K562 (cell line): Measurements from ENCODE around the gene STK32C. TPM values are rescaled to one million over a fixed set of nuclear protein-coding genes. Genes with fewer than 3 reads are reported as not detected.

Source experiments
- PHB2 ChIP-seq: fragments of 450-650 bp; IDR thresholded peaks from 2 replicates; pipeline ENCODE4 v1.6.1; 2017; ENCODE audit warnings: low read depth
- PHF21A ChIP-seq: fragments of 450-650 bp; IDR thresholded peaks from 2 replicates; pipeline ENCODE4 v1.6.1; 2017; ENCODE audit warnings: low read depth, borderline replicate concordance
- SMAD3 ChIP-seq: fragments of 450-650 bp; formaldehyde crosslinking; conservative IDR thresholded peaks from 2 replicates; pipeline ENCODE4 v1.4.0; 2020; ENCODE audit warnings: mild to moderate bottlenecking
- TFE3 ChIP-seq: fragments of 450-650 bp; formaldehyde crosslinking; IDR thresholded peaks from 2 replicates; pipeline ENCODE4 v1.4.0; 2020; ENCODE audit warnings: mild to moderate bottlenecking, mixed read lengths
- ZBTB7A ChIP-seq: IDR thresholded peaks from 2 replicates; pipeline ENCODE4 v1.6.1; 2011; ENCODE audit warnings: low read depth, mild to moderate bottlenecking, low read length, moderate library complexity, borderline replicate concordance; ENCODE audit not compliant: control insufficient read depth
- ZFP91 ChIP-seq: sonication (generic); formaldehyde crosslinking; IDR thresholded peaks from 2 replicates; pipeline ENCODE4 v1.8.0; 2022; ENCODE audit warnings: mild to moderate bottlenecking, missing genetic modification reagents
- ZNF347 ChIP-seq: fragments of 450-650 bp; formaldehyde crosslinking; IDR thresholded peaks from 2 replicates; pipeline ENCODE4 v1.4.0; 2020; ENCODE audit warnings: low read depth, mild to moderate bottlenecking, moderate library complexity
- ZNF551 ChIP-seq: fragments of 250-450 bp; sonication (Bioruptor Pico); IDR thresholded peaks from 2 replicates; pipeline ENCODE4 v1.5.0; 2021; ENCODE audit warnings: mild to moderate bottlenecking, moderate library complexity
- polyA plus RNA-seq, 8 experiments: library from polyadenylated mRNA; depleted of rRNA in 4 of 8; stranded (reverse) in 5 of 8; unstranded in 3 of 8; fragments of >200 nt; fragmentation: Nextera tagmentation in 2 of 8; fragmentation: Illumina TruSeq in 1 of 8; extraction: Ambion mirVana in 2 of 8; extraction: Trizol in 1 of 8; gene quantifications; 2 replicates each; pipeline versions ENCODE4 v1.2.1 to v1.2.3, GENCODE V29; 2011 to 2014; ENCODE audit warnings: inconsistent platforms in 1 of 8, missing spikeins in 1 of 8
- total RNA-seq, 7 experiments: library from RNA; depleted of rRNA in 6 of 7; stranded (reverse); fragments of >200 nt in 6 of 7; fragmentation: Illumina TruSeq in 2 of 7; extraction: Trizol in 2 of 7; gene quantifications; 2 replicates each; pipeline versions ENCODE4 v1.2.1 to v1.2.3, GENCODE V29; 2011 to 2021; ENCODE audit warnings: low replicate concordance in 1 of 7
- TF ChIP-seq, protein P1 (sequence below): fragments of 450-650 bp; IDR thresholded peaks from 2 replicates; pipeline ENCODE4 v1.6.1; 2016; ENCODE audit warnings: mild to moderate bottlenecking, moderate library complexity
- TF ChIP-seq, protein P2 (sequence below), 2 experiments: fragments of 450-650 bp; IDR thresholded peaks; 2 replicates each; pipeline ENCODE4 v1.6.1; 2016

The STK32C gene
- total and polyA plus RNA-seq, 9 of the 15 experiments (the other 6 are each of a cell fraction or from before 2014, with no cell fraction given) = 1.5 to 20.9 (median 6.5) TPM

GRCh38 chr10:132331601-132332432 lies 24.1 kb upstream of the STK32C start, which contains the start of gene LRRC27 (continued):
- TF ChIP-seq, protein P1, sequence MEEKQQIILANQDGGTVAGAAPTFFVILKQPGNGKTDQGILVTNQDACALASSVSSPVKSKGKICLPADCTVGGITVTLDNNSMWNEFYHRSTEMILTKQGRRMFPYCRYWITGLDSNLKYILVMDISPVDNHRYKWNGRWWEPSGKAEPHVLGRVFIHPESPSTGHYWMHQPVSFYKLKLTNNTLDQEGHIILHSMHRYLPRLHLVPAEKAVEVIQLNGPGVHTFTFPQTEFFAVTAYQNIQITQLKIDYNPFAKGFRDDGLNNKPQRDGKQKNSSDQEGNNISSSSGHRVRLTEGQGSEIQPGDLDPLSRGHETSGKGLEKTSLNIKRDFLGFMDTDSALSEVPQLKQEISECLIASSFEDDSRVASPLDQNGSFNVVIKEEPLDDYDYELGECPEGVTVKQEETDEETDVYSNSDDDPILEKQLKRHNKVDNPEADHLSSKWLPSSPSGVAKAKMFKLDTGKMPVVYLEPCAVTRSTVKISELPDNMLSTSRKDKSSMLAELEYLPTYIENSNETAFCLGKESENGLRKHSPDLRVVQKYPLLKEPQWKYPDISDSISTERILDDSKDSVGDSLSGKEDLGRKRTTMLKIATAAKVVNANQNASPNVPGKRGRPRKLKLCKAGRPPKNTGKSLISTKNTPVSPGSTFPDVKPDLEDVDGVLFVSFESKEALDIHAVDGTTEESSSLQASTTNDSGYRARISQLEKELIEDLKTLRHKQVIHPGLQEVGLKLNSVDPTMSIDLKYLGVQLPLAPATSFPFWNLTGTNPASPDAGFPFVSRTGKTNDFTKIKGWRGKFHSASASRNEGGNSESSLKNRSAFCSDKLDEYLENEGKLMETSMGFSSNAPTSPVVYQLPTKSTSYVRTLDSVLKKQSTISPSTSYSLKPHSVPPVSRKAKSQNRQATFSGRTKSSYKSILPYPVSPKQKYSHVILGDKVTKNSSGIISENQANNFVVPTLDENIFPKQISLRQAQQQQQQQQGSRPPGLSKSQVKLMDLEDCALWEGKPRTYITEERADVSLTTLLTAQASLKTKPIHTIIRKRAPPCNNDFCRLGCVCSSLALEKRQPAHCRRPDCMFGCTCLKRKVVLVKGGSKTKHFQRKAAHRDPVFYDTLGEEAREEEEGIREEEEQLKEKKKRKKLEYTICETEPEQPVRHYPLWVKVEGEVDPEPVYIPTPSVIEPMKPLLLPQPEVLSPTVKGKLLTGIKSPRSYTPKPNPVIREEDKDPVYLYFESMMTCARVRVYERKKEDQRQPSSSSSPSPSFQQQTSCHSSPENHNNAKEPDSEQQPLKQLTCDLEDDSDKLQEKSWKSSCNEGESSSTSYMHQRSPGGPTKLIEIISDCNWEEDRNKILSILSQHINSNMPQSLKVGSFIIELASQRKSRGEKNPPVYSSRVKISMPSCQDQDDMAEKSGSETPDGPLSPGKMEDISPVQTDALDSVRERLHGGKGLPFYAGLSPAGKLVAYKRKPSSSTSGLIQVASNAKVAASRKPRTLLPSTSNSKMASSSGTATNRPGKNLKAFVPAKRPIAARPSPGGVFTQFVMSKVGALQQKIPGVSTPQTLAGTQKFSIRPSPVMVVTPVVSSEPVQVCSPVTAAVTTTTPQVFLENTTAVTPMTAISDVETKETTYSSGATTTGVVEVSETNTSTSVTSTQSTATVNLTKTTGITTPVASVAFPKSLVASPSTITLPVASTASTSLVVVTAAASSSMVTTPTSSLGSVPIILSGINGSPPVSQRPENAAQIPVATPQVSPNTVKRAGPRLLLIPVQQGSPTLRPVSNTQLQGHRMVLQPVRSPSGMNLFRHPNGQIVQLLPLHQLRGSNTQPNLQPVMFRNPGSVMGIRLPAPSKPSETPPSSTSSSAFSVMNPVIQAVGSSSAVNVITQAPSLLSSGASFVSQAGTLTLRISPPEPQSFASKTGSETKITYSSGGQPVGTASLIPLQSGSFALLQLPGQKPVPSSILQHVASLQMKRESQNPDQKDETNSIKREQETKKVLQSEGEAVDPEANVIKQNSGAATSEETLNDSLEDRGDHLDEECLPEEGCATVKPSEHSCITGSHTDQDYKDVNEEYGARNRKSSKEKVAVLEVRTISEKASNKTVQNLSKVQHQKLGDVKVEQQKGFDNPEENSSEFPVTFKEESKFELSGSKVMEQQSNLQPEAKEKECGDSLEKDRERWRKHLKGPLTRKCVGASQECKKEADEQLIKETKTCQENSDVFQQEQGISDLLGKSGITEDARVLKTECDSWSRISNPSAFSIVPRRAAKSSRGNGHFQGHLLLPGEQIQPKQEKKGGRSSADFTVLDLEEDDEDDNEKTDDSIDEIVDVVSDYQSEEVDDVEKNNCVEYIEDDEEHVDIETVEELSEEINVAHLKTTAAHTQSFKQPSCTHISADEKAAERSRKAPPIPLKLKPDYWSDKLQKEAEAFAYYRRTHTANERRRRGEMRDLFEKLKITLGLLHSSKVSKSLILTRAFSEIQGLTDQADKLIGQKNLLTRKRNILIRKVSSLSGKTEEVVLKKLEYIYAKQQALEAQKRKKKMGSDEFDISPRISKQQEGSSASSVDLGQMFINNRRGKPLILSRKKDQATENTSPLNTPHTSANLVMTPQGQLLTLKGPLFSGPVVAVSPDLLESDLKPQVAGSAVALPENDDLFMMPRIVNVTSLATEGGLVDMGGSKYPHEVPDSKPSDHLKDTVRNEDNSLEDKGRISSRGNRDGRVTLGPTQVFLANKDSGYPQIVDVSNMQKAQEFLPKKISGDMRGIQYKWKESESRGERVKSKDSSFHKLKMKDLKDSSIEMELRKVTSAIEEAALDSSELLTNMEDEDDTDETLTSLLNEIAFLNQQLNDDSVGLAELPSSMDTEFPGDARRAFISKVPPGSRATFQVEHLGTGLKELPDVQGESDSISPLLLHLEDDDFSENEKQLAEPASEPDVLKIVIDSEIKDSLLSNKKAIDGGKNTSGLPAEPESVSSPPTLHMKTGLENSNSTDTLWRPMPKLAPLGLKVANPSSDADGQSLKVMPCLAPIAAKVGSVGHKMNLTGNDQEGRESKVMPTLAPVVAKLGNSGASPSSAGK = peak; percentile 38; the same call in 1 of the 2 replicates
- TF ChIP-seq SMAD3 (no peak), ZBTB7A (peak; percentile 77; the same call in 1 of the 2 replicates), ZNF551 (CRISPR knock-in tag) (no peak), PHB2 (no peak), TFE3 (CRISPR knock-in tag) (no peak), PHF21A (no peak), ZFP91 (CRISPR knock-in tag) (no peak), ZNF347 (no peak)
- TF ChIP-seq, protein P2, sequence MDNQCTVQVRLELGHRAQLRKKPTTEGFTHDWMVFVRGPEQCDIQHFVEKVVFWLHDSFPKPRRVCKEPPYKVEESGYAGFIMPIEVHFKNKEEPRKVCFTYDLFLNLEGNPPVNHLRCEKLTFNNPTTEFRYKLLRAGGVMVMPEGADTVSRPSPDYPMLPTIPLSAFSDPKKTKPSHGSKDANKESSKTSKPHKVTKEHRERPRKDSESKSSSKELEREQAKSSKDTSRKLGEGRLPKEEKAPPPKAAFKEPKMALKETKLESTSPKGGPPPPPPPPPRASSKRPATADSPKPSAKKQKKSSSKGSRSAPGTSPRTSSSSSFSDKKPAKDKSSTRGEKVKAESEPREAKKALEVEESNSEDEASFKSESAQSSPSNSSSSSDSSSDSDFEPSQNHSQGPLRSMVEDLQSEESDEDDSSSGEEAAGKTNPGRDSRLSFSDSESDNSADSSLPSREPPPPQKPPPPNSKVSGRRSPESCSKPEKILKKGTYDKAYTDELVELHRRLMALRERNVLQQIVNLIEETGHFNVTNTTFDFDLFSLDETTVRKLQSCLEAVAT (IDR thresholded peaks at IDR 0.05) = no peak; a peak in 1 of 4 replicates
